Osteocyte (in vitro differentiated cells): Measurements from ENCODE around the gene PAK5. TPM values are rescaled to one million over a fixed set of nuclear protein-coding genes. Genes with fewer than 3 reads are reported as not detected.

Experiments
- DNase-seq: peaks from one replicate; pipeline ENCODE4 v3.0.0; 2021; ENCODE audit warnings: mixed read lengths; ENCODE audit not compliant: unreplicated experiment; ENCODE audit errors: extremely low spot score
- H3K27ac Mint-ChIP-seq: one replicate; pipeline ENCODE4 v1.8.0; 2021; ENCODE audit warnings: mild to moderate bottlenecking, mixed read lengths; ENCODE audit not compliant: unreplicated experiment
- H3K27me3 Mint-ChIP-seq: one replicate; pipeline ENCODE4 v1.8.0; 2021; ENCODE audit warnings: mixed read lengths; ENCODE audit not compliant: unreplicated experiment
- H3K36me3 Mint-ChIP-seq: one replicate; pipeline ENCODE4 v1.8.0; 2021; ENCODE audit warnings: mixed read lengths; ENCODE audit not compliant: unreplicated experiment
- H3K4me1 Mint-ChIP-seq: one replicate; pipeline ENCODE4 v1.8.0; 2021; ENCODE audit warnings: mixed read lengths; ENCODE audit not compliant: unreplicated experiment
- H3K4me3 Mint-ChIP-seq: one replicate; pipeline ENCODE4 v1.8.0; 2021; ENCODE audit warnings: mild to moderate bottlenecking, moderate library complexity, mixed read lengths; ENCODE audit not compliant: unreplicated experiment
- H3K9me3 Mint-ChIP-seq: one replicate; pipeline ENCODE4 v1.8.0; 2021; ENCODE audit warnings: mixed read lengths; ENCODE audit not compliant: unreplicated experiment
- CTCF ChIP-seq: fragments of 200-600 bp; sonication (generic); IDR thresholded peaks from 2 replicates; pipeline ENCODE4 v1.5.0; 2021; ENCODE audit warnings: antibody characterized with exemption, mild to moderate bottlenecking, moderate library complexity
- total RNA-seq: library from RNA; stranded (reverse); gene quantifications from 2 replicates; pipeline ENCODE4 v1.2.1, GENCODE V29; 2021

The PAK5 gene
- total RNA-seq, 1 donor from 2014 or later, result not detected

- H3K27ac Mint-ChIP-seq, result no peak overlapping the region
- H3K27me3 Mint-ChIP-seq, result no peaks in the 10 kb centered on the region
- no peak for TF ChIP-seq CTCF
- no peak for DNase-seq
- H3K4me3 Mint-ChIP-seq, result no peak overlapping the region
- H3K9me3 Mint-ChIP-seq, result no peaks in the 10 kb centered on the region
- H3K4me1 Mint-ChIP-seq, result no peaks in the 10 kb centered on the region
- no peaks in the 10 kb centered on the region for H3K36me3 Mint-ChIP-seq
These were observed 68.9 kb downstream of the PAK5 start for GRCh38 chr20:9769954-9770353.

- Mint-ChIP-seq H3K27ac (no peak overlapping the region), H3K4me3 (no peak overlapping the region), H3K9me3 (peaks cover 17% of the 10 kb centered on the region), H3K27me3 (peaks cover 3% of the 10 kb centered on the region), H3K4me1 (no peaks in the 10 kb centered on the region), H3K36me3 (no peaks in the 10 kb centered on the region)
- TF ChIP-seq CTCF, result no peak
- no peak for DNase-seq
These were observed 77.4 kb downstream of the PAK5 start for GRCh38 chr20:9761476-9761875.

- peaks cover 17% of the 10 kb centered on the region for H3K9me3 Mint-ChIP-seq
- no peaks in the 10 kb centered on the region for H3K36me3 Mint-ChIP-seq
- no peak overlapping the region for H3K4me3 Mint-ChIP-seq
- DNase-seq, result no peak
- H3K4me1 Mint-ChIP-seq, result no peaks in the 10 kb centered on the region
- no peak for TF ChIP-seq CTCF
- peaks cover 3% of the 10 kb centered on the region for H3K27me3 Mint-ChIP-seq
- no peak overlapping the region for H3K27ac Mint-ChIP-seq
These were observed 79.5 kb downstream of the PAK5 start for GRCh38 chr20:9759392-9759791.

GRCh38 chr20:9758752-9759151 lies 80.1 kb downstream of the PAK5 start:
- Mint-ChIP-seq H3K27me3 (peaks cover 3% of the 10 kb centered on the region), H3K4me3 (no peak overlapping the region), H3K27ac (no peak overlapping the region), H3K36me3 (no peaks in the 10 kb centered on the region), H3K4me1 (no peaks in the 10 kb centered on the region), H3K9me3 (peaks cover 17% of the 10 kb centered on the region)
- no peak for TF ChIP-seq CTCF
- no peak for DNase-seq

- TF ChIP-seq CTCF, result no peak
- Mint-ChIP-seq H3K27me3 (peaks cover 3% of the 10 kb centered on the region), H3K4me1 (no peaks in the 10 kb centered on the region), H3K9me3 (peaks cover 11% of the 10 kb centered on the region), H3K36me3 (no peaks in the 10 kb centered on the region), H3K4me3 (no peak overlapping the region), H3K27ac (no peak overlapping the region)
- DNase-seq, result no peak
These were observed 82.2 kb downstream of the PAK5 start for GRCh38 chr20:9756660-9757059.
